ENCODE data around the gene NASP. TPM values are rescaled to one million over a fixed set of nuclear protein-coding genes. Genes with fewer than 3 reads are reported as not detected.

NASP gene
- total RNA-seq = 100 to 1,000 TPM in 2 of 7 donors, 10 to 100 TPM in 5; 60.4 to 114 (median 76.3) TPM
- 100 to 1,000 TPM in 1 of 2 donors, 10 to 100 TPM in 1; 92.6 to 122 TPM for polyA plus RNA-seq
- long read RNA-seq, donor 1, transcript NASP-207 (5 exons, 604 nt) = minor isoform, 5 of 259 reads
- long read RNA-seq, donor 1, transcript NASP-202 (14 exons, 1,538 nt) = major isoform, 175 of 259 reads
- long read RNA-seq, donor 1, transcript NASP-201 (15 exons, 3,207 nt) = minor isoform, 15 of 259 reads
- long read RNA-seq, donor 1, partial matches to known transcripts = 24 of 259 reads
- long read RNA-seq, donor 1, other reads (novel, unspliced or antisense) = 36 of 259 reads
- long read RNA-seq, donor 2, transcript NASP-202 (14 exons, 1,538 nt) = minor isoform, 25 of 187 reads
- long read RNA-seq, donor 2, transcript NASP-201 (15 exons, 3,207 nt) = major isoform, 34 of 187 reads
- long read RNA-seq, donor 2, transcript NASP-207 (5 exons, 604 nt) = minor isoform, 19 of 187 reads
- long read RNA-seq, donor 2, transcript NASP-210 (9 exons, 3,659 nt) = minor isoform, 19 of 187 reads
- long read RNA-seq, donor 2, partial matches to known transcripts = 85 of 187 reads
- long read RNA-seq, donor 2, other reads (novel, unspliced or antisense) = 0 of 187 reads
- long read RNA-seq, donor 3, transcript NASP-202 (14 exons, 1,538 nt) = major isoform, 38 of 68 reads
- long read RNA-seq, donor 3, transcript NASP-201 (15 exons, 3,207 nt) = minor isoform, 14 of 68 reads
- long read RNA-seq, donor 3, partial matches to known transcripts = 4 of 68 reads
- long read RNA-seq, donor 3, other reads (novel, unspliced or antisense) = 10 of 68 reads

GRCh38 chr1:45583666-45584350 is at the start of gene NASP:
NASP (plus strand) TSS chr1:45584041; CDS start chr1:45584147, 106 bp downstream.
- DNase-seq = peak; percentile 88 to 94 (median 91)
- Histone ChIP-seq H3K9me3 (no peaks in the 10 kb centered on the region), H3K27ac (peak within 1 kb of the TSS; percentile 79 to 82), H3K27me3 (no peaks in the 10 kb centered on the region), H3K4me3 (peak within 1 kb of the TSS; percentile 71), H3K36me3 (no peaks in the 10 kb centered on the region), H3K4me1 (ENCODE audit: insufficient read depth) (peaks cover 9% of the 10 kb centered on the region)
- 0 to 1% (median 0%) methylated on average over 40 to 41 of the region's 41 CpGs for WGBS, 3 donors
- TF ChIP-seq EP300 (IDR thresholded peaks at IDR 0.05) (no peak), POLR2A (IDR thresholded peaks at IDR 0.05) (peak; percentile 92), CTCF (IDR thresholded peaks at IDR 0.05) (no peak)
- intact Hi-C loops (cut with DNase I) = loop anchor here in 1 of 4 donors (5.0 to 10.0 kb wide), 3 partner anchors 103 to 569 kb away; partner anchors contain the start of genes GPBP1L1, HECTD3, MUTYH and TMEM69

GRCh38 chr1:45535988-45536766 is 47.7 kb upstream of the NASP start:
- no peak overlapping the region for H3K27ac ChIP-seq
- TF ChIP-seq EP300 (IDR thresholded peaks at IDR 0.05) (no peak), CTCF (IDR thresholded peaks at IDR 0.05) (no peak), POLR2A (IDR thresholded peaks at IDR 0.05) (no peak)
- intact Hi-C loops (cut with DNase I) = no loop called here
- no peaks in the 10 kb centered on the region for H3K36me3 ChIP-seq
- no peak for DNase-seq
- H3K27me3 ChIP-seq = no peaks in the 10 kb centered on the region
- H3K4me1 ChIP-seq (ENCODE audit: insufficient read depth) = no peaks in the 10 kb centered on the region
- WGBS, 3 donors = 71 to 78% (median 72%) methylated on average over 6 of the region's 6 CpGs
- no peak overlapping the region for H3K4me3 ChIP-seq
- no peaks in the 10 kb centered on the region for H3K9me3 ChIP-seq

GRCh38 chr1:45536886-45537285 is 47.0 kb upstream of the NASP start:
- Histone ChIP-seq H3K4me3 (no peak overlapping the region), H3K27me3 (no peaks in the 10 kb centered on the region), H3K36me3 (no peaks in the 10 kb centered on the region), H3K9me3 (no peaks in the 10 kb centered on the region), H3K27ac (no peak overlapping the region), H3K4me1 (ENCODE audit: insufficient read depth) (no peaks in the 10 kb centered on the region)
- no peak for DNase-seq
- intact Hi-C loops (cut with DNase I) = no loop called here
- 57 to 58% (median 57%) methylated on average over 4 of the region's 4 CpGs for WGBS, 3 donors
- TF ChIP-seq POLR2A (IDR thresholded peaks at IDR 0.05) (no peak), CTCF (IDR thresholded peaks at IDR 0.05) (no peak), EP300 (IDR thresholded peaks at IDR 0.05) (no peak)

Measured in ovary (tissue), 10 donors.